Fibroblast of skin of right quadriceps (primary cell): Measurements from ENCODE around the gene TTC19.
A peak's percentile ranks its signal among the peaks of the same experiment; 100 is the strongest.

Experiments
- DNase-seq: peaks from one replicate; pipeline ENCODE4 v3.0.0-alpha.2; 2013

TTC19 gene, protein sequence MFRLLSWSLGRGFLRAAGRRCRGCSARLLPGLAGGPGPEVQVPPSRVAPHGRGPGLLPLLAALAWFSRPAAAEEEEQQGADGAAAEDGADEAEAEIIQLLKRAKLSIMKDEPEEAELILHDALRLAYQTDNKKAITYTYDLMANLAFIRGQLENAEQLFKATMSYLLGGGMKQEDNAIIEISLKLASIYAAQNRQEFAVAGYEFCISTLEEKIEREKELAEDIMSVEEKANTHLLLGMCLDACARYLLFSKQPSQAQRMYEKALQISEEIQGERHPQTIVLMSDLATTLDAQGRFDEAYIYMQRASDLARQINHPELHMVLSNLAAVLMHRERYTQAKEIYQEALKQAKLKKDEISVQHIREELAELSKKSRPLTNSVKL

DNA sequence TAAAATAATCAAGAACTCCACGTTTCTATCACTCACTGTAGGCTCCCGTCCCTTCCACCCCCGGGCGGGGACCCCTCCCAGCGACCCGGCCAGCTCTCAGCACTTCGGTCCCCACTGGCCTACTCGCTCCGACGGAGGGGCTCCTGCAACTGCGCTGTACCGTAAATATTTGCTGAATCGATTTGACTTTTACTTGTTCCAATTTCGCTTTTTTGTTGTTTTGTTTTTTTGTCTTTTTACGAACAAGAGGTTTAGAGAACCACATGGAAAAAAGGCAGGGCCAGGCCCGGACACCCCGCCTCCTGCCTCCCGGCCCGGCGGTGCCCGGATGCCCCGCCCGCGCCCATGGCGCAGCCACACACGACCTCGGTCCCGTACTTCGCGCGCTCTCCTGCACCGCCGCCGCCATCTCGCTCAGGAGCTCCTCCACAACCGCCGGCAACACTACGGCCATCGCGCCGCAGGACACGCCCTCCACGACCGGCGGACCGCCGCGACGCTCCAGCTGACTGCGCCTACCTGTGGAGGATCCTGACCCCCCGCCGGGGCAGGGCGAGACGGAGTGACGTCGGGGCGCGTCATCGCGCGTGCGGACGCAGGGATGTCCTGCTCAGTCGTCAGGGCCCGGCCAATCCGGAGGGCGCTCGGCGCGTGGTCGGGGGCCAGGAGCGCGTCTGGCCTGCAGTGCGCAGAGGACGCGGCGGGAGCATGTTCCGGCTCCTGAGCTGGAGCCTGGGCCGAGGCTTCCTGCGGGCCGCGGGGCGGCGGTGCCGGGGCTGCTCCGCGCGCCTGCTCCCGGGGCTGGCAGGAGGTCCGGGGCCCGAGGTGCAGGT is at the start of gene TTC19, which contains the start of gene ZSWIM7:
TSS of gene TTC19 (plus strand) at position 684 of the 833 bp plus-strand sequence. CDS start at position 709, 25 bp downstream.
TSS of gene ZSWIM7 (minus strand) at position 564 of the 833 bp plus-strand sequence. CDS start at position 454, 110 bp downstream.
- DNase-seq: peak; percentile 93

DNA sequence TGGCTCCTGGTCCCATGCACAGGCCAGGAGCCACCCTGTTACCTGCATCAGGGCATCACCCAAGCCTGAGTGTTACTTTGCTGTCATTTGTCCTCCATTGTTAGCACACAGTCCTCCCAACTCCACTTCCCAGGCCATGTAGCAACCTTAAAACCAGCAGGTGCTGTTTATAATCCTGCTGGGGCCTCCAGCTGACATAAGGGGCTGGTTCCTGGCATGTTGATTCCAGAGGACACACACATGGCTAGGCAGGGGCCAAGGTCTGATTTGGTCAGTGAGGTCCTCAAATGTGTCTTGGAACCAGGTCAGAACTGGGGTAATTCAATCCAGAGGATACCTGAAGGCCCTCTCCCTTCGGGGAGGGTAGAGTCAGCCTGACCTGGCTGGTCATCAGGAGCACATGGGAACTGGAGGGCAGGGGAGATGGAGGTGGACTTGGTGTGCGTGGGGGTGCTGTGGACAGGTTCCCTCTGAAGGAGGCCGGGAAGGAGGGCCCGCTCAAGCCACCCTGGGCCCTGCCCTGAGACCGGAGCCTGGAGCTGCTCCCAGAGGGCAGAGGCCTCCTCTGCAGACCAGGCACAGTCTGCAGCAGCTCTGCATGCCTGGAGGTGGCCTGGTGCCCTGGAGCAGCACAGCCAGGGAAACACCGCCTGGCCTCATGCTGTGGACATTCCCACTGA is 48.1 kb upstream of the TTC19 start:
- DNase-seq: no peak

DNA sequence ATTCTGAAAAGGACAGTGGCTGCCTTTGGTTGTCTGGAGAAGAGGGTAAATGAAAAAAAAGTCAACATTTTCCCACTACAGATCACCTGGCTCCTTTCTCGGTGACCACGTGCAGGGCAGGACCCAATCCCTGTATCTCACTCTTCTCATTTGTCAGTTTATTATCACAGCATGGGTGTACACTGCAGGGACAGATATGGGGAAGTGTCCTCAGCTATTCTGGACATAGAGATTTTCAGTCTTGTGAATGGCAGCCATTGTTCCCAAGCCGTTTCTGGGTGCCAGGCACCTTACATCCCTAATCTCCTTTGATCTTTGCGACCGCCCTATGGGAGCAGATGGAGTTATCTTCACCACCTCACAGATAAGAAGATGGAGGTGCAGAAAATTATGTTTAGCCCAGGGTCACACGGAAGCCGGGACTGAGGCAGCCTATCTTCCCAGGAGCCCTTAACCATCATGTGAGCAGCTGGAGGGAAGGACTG is 47.5 kb upstream of the TTC19 start:
- DNase-seq: no peak

- DNase-seq: no peak
Observed at GRCh38 chr17:15952916-15953790, 46.5 kb upstream of the TTC19 start.

DNA sequence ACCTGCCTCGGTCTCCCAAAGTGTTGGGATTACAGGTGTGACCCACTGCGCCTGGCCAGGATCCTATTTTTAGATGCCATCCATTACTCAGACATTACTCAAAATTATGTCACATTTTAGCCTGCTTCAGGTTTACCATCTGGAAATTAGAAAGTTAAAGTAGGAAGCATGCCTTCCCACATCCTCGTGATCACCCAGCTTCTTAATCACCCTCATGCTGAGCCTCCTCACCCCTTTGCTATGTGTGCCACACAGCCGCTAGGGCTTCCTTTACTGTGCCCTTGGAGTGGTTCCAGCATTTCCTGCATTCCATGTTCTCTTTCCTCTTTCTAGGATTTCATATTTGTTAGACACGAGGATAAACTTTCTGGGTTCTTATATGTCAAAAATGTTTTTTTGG is 45.4 kb upstream of the TTC19 start:
- peak; percentile 86 for DNase-seq

- no peak for DNase-seq
Observed at GRCh38 chr17:15955793-15956541, 43.7 kb upstream of the TTC19 start.

DNA sequence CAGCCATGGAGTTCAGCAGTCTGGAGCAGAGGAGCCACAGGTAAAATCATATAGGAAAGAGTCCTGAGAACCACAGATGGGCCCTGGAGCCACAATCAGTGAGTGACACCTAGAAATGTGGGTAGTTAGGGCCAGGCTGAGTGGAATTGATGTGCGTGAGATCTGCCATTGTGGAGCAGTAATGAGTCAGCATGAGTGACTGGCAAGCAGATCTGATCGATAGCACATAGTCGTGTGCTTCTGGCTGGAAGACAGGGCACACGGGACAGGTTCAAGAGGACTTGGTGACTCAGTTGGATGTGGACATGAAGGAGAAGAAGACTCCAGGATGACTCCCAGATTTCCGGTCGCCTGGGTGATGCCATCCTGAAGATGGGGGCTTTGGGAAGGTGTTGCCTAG is 42.4 kb upstream of the TTC19 start:
- no peak for DNase-seq

GRCh38 chr17:15957608-15958307 is 41.9 kb upstream of the TTC19 start:
- DNase-seq: no peak

- no peak for DNase-seq
Observed at GRCh38 chr17:15958484-15958854, 41.2 kb upstream of the TTC19 start.

- no peak for DNase-seq
Observed at GRCh38 chr17:15963670-15964110, 35.9 kb upstream of the TTC19 start.

- no peak for DNase-seq
Observed at GRCh38 chr17:15965528-15965927, 34.1 kb upstream of the TTC19 start.

DNA sequence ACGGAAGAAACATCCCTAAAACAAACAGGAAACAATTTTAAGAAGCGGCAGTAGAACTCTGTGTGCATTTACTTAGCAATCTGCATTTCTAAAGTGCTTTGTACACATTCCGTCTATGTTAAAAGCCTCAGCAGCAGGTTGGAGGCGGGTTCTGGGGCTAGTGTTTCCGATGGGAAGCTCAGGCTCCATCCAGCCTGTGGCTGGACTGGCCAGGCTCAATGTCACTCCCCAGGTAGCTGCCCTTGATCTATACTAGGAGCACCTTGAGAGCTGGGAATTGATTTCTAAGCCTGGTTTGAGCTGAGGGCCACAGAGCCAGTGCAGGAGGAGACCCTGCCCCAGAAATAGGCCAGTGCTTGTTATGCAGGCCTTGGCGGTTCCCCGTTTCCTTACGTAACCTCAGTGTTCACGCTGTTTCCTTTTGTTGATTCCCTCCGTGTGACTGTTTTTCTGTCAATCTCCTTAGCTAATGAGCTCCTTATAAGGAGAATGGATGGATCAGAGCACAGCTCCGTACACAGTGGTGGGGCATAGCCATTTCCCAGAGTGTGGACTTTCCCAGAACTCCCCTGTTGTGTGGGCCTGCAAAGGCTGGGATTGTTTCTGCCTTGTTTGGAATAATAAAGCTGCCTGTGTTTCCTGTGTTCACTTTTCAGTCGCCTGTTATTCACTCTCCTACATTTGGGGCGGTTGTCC is 33.3 kb upstream of the TTC19 start:
- DNase-seq: no peak

DNA sequence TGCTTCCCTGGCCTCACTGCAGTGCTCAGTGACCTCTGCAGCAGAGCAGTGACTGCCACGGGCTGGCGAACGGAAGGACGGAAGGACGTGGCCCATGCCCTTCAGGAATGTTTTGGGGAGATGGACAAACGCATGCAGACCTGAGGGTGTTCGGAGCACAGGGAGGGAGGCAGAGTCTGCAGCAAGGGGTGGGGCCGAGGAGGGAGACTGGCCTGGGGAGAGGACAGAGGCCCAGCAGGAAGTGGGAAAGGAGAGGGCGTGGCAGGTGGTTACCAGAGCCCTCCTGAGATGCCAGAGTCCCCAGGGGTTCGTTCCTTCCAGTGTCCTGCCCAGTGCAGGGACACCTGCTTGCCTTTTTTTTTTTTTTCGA is 32.8 kb upstream of the TTC19 start:
- DNase-seq: no peak

- DNase-seq: no peak
Observed at GRCh38 chr17:15967706-15968399, 31.8 kb upstream of the TTC19 start.

DNA sequence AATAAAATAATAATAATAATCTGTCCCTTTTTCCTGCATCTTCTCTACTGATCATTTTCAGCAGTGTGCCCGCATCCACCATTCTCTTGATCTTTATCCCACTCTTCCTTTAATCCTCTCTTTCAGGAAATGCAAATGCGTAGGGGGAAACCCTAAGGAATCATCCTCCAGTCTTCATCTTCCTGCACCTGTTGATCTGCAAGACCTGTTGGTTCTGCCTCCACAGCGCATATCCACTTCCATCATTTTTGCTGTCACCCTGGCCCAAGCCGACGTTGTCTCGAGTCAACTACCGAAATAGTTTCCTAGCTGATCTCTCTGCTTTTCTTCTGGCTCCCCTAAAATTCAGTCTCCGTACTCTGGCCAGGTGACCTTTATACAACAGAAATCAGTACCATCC is 30.2 kb upstream of the TTC19 start:
- DNase-seq: no peak

DNA sequence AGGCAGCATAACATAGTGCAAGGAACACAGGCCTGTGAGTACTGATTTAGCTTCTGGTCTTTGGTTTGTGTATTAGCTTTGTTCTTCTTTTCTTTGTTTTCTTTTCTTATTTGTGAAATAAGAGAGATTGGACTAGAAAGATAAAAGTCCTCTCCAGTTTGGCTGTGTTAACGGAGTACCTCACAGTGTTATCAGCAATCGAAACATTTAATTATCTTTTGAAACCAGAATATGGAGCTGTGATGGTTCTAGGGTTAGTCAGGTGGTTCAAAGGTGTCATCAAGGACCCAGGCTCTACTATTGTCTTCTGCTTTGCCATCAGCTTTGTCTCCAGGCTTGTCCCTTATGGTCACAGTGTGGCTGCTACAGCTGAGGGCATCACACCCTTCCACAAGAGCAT is 29.1 kb upstream of the TTC19 start:
- DNase-seq: no peak

DNA sequence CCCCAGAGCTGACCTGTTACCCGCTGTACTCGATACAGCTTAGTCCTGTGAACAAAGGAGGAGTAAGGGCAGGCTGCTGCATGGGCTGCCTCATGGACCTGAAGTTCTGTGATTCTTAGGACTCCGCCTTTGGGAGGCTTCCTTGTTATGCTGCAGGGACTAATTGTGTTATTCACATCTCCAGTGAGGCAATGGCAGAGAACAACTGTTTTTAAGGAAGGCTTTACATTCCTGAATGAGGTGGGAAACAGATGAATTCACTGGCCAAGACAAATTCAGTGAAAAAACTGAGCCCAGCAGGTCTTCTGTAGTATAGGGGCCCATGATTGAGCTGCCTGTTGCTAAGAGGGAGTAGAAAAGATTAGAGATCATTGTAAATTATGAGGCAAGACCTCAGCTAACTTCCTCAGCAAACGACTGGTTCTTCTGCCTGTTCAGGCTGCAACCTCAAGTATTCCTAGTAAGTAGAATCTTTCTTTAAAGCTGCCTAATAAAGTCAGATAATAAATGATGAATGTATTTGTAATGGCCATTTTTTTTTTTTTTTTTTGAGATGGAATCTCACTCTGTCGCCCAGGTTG is 28.4 kb upstream of the TTC19 start:
- no peak for DNase-seq

DNA sequence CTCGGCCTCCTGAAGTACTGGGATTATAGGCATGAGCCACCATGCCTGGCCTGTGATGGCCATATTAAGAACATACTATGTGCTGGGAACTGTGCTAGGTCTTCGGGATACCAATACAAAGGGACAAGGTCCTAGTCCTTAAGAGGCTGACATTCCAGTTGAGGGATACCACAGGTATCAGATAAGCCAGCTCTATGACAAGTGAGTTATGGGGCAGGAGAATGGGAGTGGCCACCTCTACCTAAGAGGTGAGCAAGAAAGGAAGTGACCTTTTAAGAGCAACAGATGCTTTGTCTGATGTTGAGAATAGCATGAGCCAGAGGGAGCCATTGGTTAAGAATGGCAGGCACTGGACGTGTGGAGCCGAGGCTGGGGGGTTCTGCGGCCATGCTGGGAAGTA is 27.7 kb upstream of the TTC19 start:
- no peak for DNase-seq

DNA sequence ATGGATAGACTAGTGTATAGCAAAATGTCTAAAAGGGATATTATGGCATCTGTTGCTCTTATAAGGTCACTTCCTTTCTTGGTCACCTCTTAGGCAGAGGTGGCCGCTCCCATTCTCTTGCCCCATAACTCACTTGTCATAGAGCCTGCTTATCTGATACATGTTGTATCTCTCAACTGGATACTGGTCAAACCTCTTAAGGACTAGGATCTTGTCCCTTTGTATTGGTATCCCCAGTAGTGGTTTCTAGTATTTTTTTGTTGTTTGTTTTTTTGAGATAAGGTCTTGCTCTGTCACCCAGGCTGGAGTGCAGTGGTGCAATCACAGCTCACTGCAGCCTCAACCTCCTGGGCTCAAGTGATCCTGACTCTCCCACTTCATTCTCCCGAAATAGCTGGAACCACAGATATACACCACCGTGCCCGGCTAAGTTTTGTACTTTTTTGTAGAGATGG is 27.1 kb upstream of the TTC19 start:
- DNase-seq: no peak
